ENCODE data around the gene DFFA. TPM values are rescaled to one million over a fixed set of nuclear protein-coding genes. Genes with fewer than 3 reads are reported as not detected.

Gene DFFA
- total and polyA plus RNA-seq, 2 of the 4 experiments (the other 2 are of a cell fraction), result 28.1 to 62.6 TPM

GRCh38 chr1:10497109-10497508, 24.8 kb upstream of the DFFA start:
- in situ Hi-C loops (cut with MboI; ENCODE audit: low sequenced_read_pairs) (no loop called here), intact Hi-C loops (cut with micrococcal nuclease) (no loop called here), dilution Hi-C loops (cut with HindIII; ENCODE audit: low sequenced_read_pairs, unreplicated experiment) (no loop called here)
- Histone ChIP-seq H3K4ac (ENCODE audit: low read depth, low read length) (no peak overlapping the region), H2AK9ac (replicated peaks; ENCODE audit: low read depth, low read length, poor library complexity) (no peak overlapping the region), H2BK5ac (ENCODE audit: low read depth, low read length, poor library complexity, severe bottlenecking) (no peak overlapping the region), H4K5ac (ENCODE audit: low read depth, low read length) (no peak overlapping the region), H3K9ac (ENCODE audit: low read depth, low read length) (no peak overlapping the region), H3K4me2 (ENCODE audit: low read depth, low read length) (no peak overlapping the region), H2AFZ (replicated peaks; ENCODE audit: low read length, poor library complexity) (no peak overlapping the region), H4K91ac (ENCODE audit: insufficient read depth, low read depth, low read length) (no peak overlapping the region), H3K36me3 (ENCODE audit: control insufficient read depth, insufficient read depth, low read length) (peaks cover 3% of the 10 kb centered on the region; the same call in 1 of the 2 replicates), H2AK5ac (ENCODE audit: low read depth, low read length) (no peak overlapping the region), H2BK20ac (ENCODE audit: low read depth, low read length) (no peak overlapping the region), H3K23ac (ENCODE audit: low read depth, low read length) (no peak overlapping the region), H3K9me1 (ENCODE audit: insufficient read depth, low read length) (peaks cover 4% of the 10 kb centered on the region), H3K4me1 (ENCODE audit: control insufficient read depth, insufficient read depth, low read length) (peaks cover 5% of the 10 kb centered on the region), H3K56ac (ENCODE audit: extremely low read depth, insufficient read depth, low read length) (no peak overlapping the region), H2BK15ac (ENCODE audit: low read depth, low read length) (no peak overlapping the region), H2BK120ac (ENCODE audit: low read depth, low read length) (no peak overlapping the region), H3K14ac (replicated peaks; ENCODE audit: low read depth, low read length) (no peak overlapping the region), H3K4me3 (ENCODE audit: insufficient read depth, low read depth, low read length) (no peak overlapping the region), H3K27me3 (ENCODE audit: control insufficient read depth, insufficient read depth, low read length) (no peaks in the 10 kb centered on the region), H3K79me1 (ENCODE audit: low read depth in 1 of 2, low read length in 2 of 2) (peaks cover 27 to 62% of the 10 kb centered on the region in 2 experiments), H3K18ac (ENCODE audit: low read depth, low read length) (no peak overlapping the region), H4K8ac (ENCODE audit: low read depth in 2 of 2, low read length in 2 of 2) (no peak overlapping the region), H3K9me3 (ENCODE audit: control insufficient read depth, insufficient read depth, low read length) (no peaks in the 10 kb centered on the region), H4K20me1 (ENCODE audit: insufficient read depth, low read length) (peaks cover 29% of the 10 kb centered on the region), H3K27ac (ENCODE audit: insufficient read depth, low read length) (no peak overlapping the region)
- ChIA-PET CTCF (interaction anchor here (0.5 to 1.4 kb wide), 2 partner anchors 10 to 185 kb away, joined by 3 to 5 read pairs; no protein-coding TSS in a partner anchor), POLR2A (ENCODE audit: unreplicated experiment) (no interaction called here)
- TF ChIP-seq CHD1 (IDR thresholded peaks at IDR 0.05; ENCODE audit: low read depth, low read length), result no peak
- TF ChIP-seq NFE2L2 (IDR thresholded peaks at IDR 0.05; ENCODE audit: low read depth, low read length), result no peak
- TF ChIP-seq ELK1 (IDR thresholded peaks at IDR 0.05; ENCODE audit: borderline replicate concordance, low read depth, low read length), result no peak
- TF ChIP-seq SMC3 (IDR thresholded peaks at IDR 0.05; ENCODE audit: low read depth, low read length), result no peak
- no peak for TF ChIP-seq RAD21 (IDR thresholded peaks at IDR 0.05; ENCODE audit: low read length)
- no peak for TF ChIP-seq BHLHE40 (IDR thresholded peaks at IDR 0.05; ENCODE audit: low read depth, low read length)
- BruUV-seq (replicated peaks), result no TSS peak
- no peak for DNase-seq
- ATAC-seq (ENCODE audit: low read depth), result no peak
- no CpG with 5 or more reads among the region's 7 CpGs for WGBS, 2 experiments (ENCODE audit: extremely low coverage in 2 of 2, insufficient read length in 1 of 2)
